ENCODE results near the gene SRGAP3.

SRGAP3 gene

GRCh38 chr3:9157651-9158362 lies 91.6 kb downstream of the SRGAP3 start:
- Histone ChIP-seq H3K4me3 (ENCODE audit: low read depth in 1 of 2, low read length in 2 of 2) (no peak overlapping the region), H3K36me3 (ENCODE audit: control insufficient read depth in 1 of 2, insufficient read depth in 2 of 2, low read length in 2 of 2) (no peaks in the 10 kb centered on the region), H3K27me3 (ENCODE audit: control insufficient read depth in 1 of 2, insufficient read depth in 2 of 2, low read length in 2 of 2) (no peaks in the 10 kb centered on the region), H3K9me3 (ENCODE audit: control insufficient read depth in 1 of 2, low read length in 2 of 2) (no peaks in the 10 kb centered on the region), H3K9ac (ENCODE audit: low read depth in 1 of 2, low read length in 2 of 2) (no peak overlapping the region), H3K27ac (ENCODE audit: low read depth, low read length) (no peak overlapping the region), H3K4me1 (ENCODE audit: control insufficient read depth in 1 of 2, insufficient read depth in 2 of 2, low read length in 2 of 2) (no peaks in the 10 kb centered on the region)

GRCh38 chr3:9156604-9157003 lies 92.8 kb downstream of the SRGAP3 start:
- no peak overlapping the region for H3K9ac ChIP-seq (ENCODE audit: low read depth in 1 of 2, low read length in 2 of 2)
- H3K4me3 ChIP-seq (ENCODE audit: low read depth in 1 of 2, low read length in 2 of 2), result no peak overlapping the region
- H3K9me3 ChIP-seq (ENCODE audit: control insufficient read depth in 1 of 2, low read length in 2 of 2), result peaks cover 3% of the 10 kb centered on the region in 2 donors
- no peaks in the 10 kb centered on the region for H3K27me3 ChIP-seq (ENCODE audit: control insufficient read depth in 1 of 2, insufficient read depth in 2 of 2, low read length in 2 of 2)
- no peaks in the 10 kb centered on the region for H3K36me3 ChIP-seq (ENCODE audit: control insufficient read depth in 1 of 2, insufficient read depth in 2 of 2, low read length in 2 of 2)
- H3K4me1 ChIP-seq (ENCODE audit: control insufficient read depth in 1 of 2, insufficient read depth in 2 of 2, low read length in 2 of 2), result no peaks in the 10 kb centered on the region
- no peak overlapping the region for H3K27ac ChIP-seq (ENCODE audit: low read depth, low read length)

GRCh38 chr3:9155028-9155427 lies 94.4 kb downstream of the SRGAP3 start:
- H3K9ac ChIP-seq (ENCODE audit: low read depth in 1 of 2, low read length in 2 of 2), result no peak overlapping the region

GRCh38 chr3:9153904-9154619 lies 95.4 kb downstream of the SRGAP3 start:
- no peak overlapping the region for H3K4me3 ChIP-seq (ENCODE audit: low read depth in 1 of 2, low read length in 2 of 2)
- H3K36me3 ChIP-seq (ENCODE audit: control insufficient read depth in 1 of 2, insufficient read depth in 2 of 2, low read length in 2 of 2), result no peaks in the 10 kb centered on the region
- H3K9me3 ChIP-seq (ENCODE audit: control insufficient read depth in 1 of 2, low read length in 2 of 2), result peaks cover 13 to 16% of the 10 kb centered on the region in 2 donors
- no peaks in the 10 kb centered on the region for H3K27me3 ChIP-seq (ENCODE audit: control insufficient read depth in 1 of 2, insufficient read depth in 2 of 2, low read length in 2 of 2)
- no peaks in the 10 kb centered on the region for H3K4me1 ChIP-seq (ENCODE audit: control insufficient read depth in 1 of 2, insufficient read depth in 2 of 2, low read length in 2 of 2)
- H3K27ac ChIP-seq (ENCODE audit: low read depth, low read length), result no peak overlapping the region
- H3K9ac ChIP-seq (ENCODE audit: low read depth in 1 of 2, low read length in 2 of 2), result no peak overlapping the region

More at GRCh38 chr3:9155028-9155427, 94.4 kb downstream of the SRGAP3 start:
- Histone ChIP-seq H3K4me1 (ENCODE audit: control insufficient read depth in 1 of 2, insufficient read depth in 2 of 2, low read length in 2 of 2) (no peaks in the 10 kb centered on the region), H3K27me3 (ENCODE audit: control insufficient read depth in 1 of 2, insufficient read depth in 2 of 2, low read length in 2 of 2) (no peaks in the 10 kb centered on the region), H3K4me3 (ENCODE audit: low read depth in 1 of 2, low read length in 2 of 2) (no peak overlapping the region), H3K9me3 (ENCODE audit: control insufficient read depth in 1 of 2, low read length in 2 of 2) (peaks cover 13 to 16% of the 10 kb centered on the region in 2 donors), H3K36me3 (ENCODE audit: control insufficient read depth in 1 of 2, insufficient read depth in 2 of 2, low read length in 2 of 2) (no peaks in the 10 kb centered on the region), H3K27ac (ENCODE audit: low read depth, low read length) (no peak overlapping the region)

GRCh38 chr3:9151240-9151639 lies 98.2 kb downstream of the SRGAP3 start:
- Histone ChIP-seq H3K4me1 (ENCODE audit: control insufficient read depth in 1 of 2, insufficient read depth in 2 of 2, low read length in 2 of 2) (peaks cover 0 to 4% of the 10 kb centered on the region in 2 donors), H3K27ac (ENCODE audit: low read depth, low read length) (no peak overlapping the region), H3K4me3 (ENCODE audit: low read depth in 1 of 2, low read length in 2 of 2) (no peak overlapping the region), H3K27me3 (ENCODE audit: control insufficient read depth in 1 of 2, insufficient read depth in 2 of 2, low read length in 2 of 2) (no peaks in the 10 kb centered on the region), H3K36me3 (ENCODE audit: control insufficient read depth in 1 of 2, insufficient read depth in 2 of 2, low read length in 2 of 2) (no peaks in the 10 kb centered on the region), H3K9me3 (ENCODE audit: control insufficient read depth in 1 of 2, low read length in 2 of 2) (peaks cover 13 to 16% of the 10 kb centered on the region in 2 donors), H3K9ac (ENCODE audit: low read depth in 1 of 2, low read length in 2 of 2) (no peak overlapping the region)

GRCh38 chr3:9149566-9149965 lies 99.9 kb downstream of the SRGAP3 start:
- Histone ChIP-seq H3K4me3 (ENCODE audit: low read depth in 1 of 2, low read length in 2 of 2) (no peak overlapping the region), H3K27me3 (ENCODE audit: control insufficient read depth in 1 of 2, insufficient read depth in 2 of 2, low read length in 2 of 2) (no peaks in the 10 kb centered on the region), H3K9ac (ENCODE audit: low read depth in 1 of 2, low read length in 2 of 2) (no peak overlapping the region), H3K36me3 (ENCODE audit: control insufficient read depth in 1 of 2, insufficient read depth in 2 of 2, low read length in 2 of 2) (no peaks in the 10 kb centered on the region), H3K4me1 (ENCODE audit: control insufficient read depth in 1 of 2, insufficient read depth in 2 of 2, low read length in 2 of 2) (peaks cover 0 to 4% of the 10 kb centered on the region in 2 donors), H3K9me3 (ENCODE audit: control insufficient read depth in 1 of 2, low read length in 2 of 2) (peaks cover 13 to 16% of the 10 kb centered on the region in 2 donors), H3K27ac (ENCODE audit: low read depth, low read length) (no peak overlapping the region)

- Histone ChIP-seq H3K27me3 (ENCODE audit: control insufficient read depth in 1 of 2, insufficient read depth in 2 of 2, low read length in 2 of 2) (no peaks in the 10 kb centered on the region), H3K9ac (ENCODE audit: low read depth in 1 of 2, low read length in 2 of 2) (no peak overlapping the region), H3K27ac (ENCODE audit: low read depth, low read length) (no peak overlapping the region), H3K36me3 (ENCODE audit: control insufficient read depth in 1 of 2, insufficient read depth in 2 of 2, low read length in 2 of 2) (no peaks in the 10 kb centered on the region), H3K4me1 (ENCODE audit: control insufficient read depth in 1 of 2, insufficient read depth in 2 of 2, low read length in 2 of 2) (peaks cover 0 to 4% of the 10 kb centered on the region in 2 donors), H3K4me3 (ENCODE audit: low read depth in 1 of 2, low read length in 2 of 2) (no peak overlapping the region), H3K9me3 (ENCODE audit: control insufficient read depth in 1 of 2, low read length in 2 of 2) (peaks cover 13 to 16% of the 10 kb centered on the region in 2 donors)
Observed at GRCh38 chr3:9147896-9148266, 101.6 kb downstream of the SRGAP3 start.

- H3K36me3 ChIP-seq (ENCODE audit: control insufficient read depth in 1 of 2, insufficient read depth in 2 of 2, low read length in 2 of 2), result no peaks in the 10 kb centered on the region
- H3K4me3 ChIP-seq (ENCODE audit: low read depth in 1 of 2, low read length in 2 of 2), result no peak overlapping the region
- peaks cover 0 to 4% of the 10 kb centered on the region in 2 donors for H3K4me1 ChIP-seq (ENCODE audit: control insufficient read depth in 1 of 2, insufficient read depth in 2 of 2, low read length in 2 of 2)
- H3K9me3 ChIP-seq (ENCODE audit: control insufficient read depth in 1 of 2, low read length in 2 of 2), result peaks cover 13 to 16% of the 10 kb centered on the region in 2 donors
- no peak overlapping the region for H3K9ac ChIP-seq (ENCODE audit: low read depth in 1 of 2, low read length in 2 of 2)
- no peak overlapping the region for H3K27ac ChIP-seq (ENCODE audit: low read depth, low read length)
- no peaks in the 10 kb centered on the region for H3K27me3 ChIP-seq (ENCODE audit: control insufficient read depth in 1 of 2, insufficient read depth in 2 of 2, low read length in 2 of 2)
Observed at GRCh38 chr3:9147215-9147895, 102.1 kb downstream of the SRGAP3 start.

GRCh38 chr3:9146367-9147071 lies 102.9 kb downstream of the SRGAP3 start:
- H3K9ac ChIP-seq (ENCODE audit: low read depth in 1 of 2, low read length in 2 of 2), result no peak overlapping the region
- peaks cover 9 to 13% of the 10 kb centered on the region in 2 donors for H3K9me3 ChIP-seq (ENCODE audit: control insufficient read depth in 1 of 2, low read length in 2 of 2)
- H3K27me3 ChIP-seq (ENCODE audit: control insufficient read depth in 1 of 2, insufficient read depth in 2 of 2, low read length in 2 of 2), result no peaks in the 10 kb centered on the region
- H3K4me3 ChIP-seq (ENCODE audit: low read depth in 1 of 2, low read length in 2 of 2), result no peak overlapping the region
- H3K4me1 ChIP-seq (ENCODE audit: control insufficient read depth in 1 of 2, insufficient read depth in 2 of 2, low read length in 2 of 2), result peaks cover 0 to 4% of the 10 kb centered on the region in 2 donors
- H3K36me3 ChIP-seq (ENCODE audit: control insufficient read depth in 1 of 2, insufficient read depth in 2 of 2, low read length in 2 of 2), result no peaks in the 10 kb centered on the region
- no peak overlapping the region for H3K27ac ChIP-seq (ENCODE audit: low read depth, low read length)

All from duodenal mucosa (tissue), 2 donors.